Activated B cell treated with CpG ODN at 0.5 μM for 24 hours (primary cell): ENCODE measurements around the gene SFN. TPM values are rescaled to one million over a fixed set of nuclear protein-coding genes. Genes with fewer than 3 reads are reported as not detected.

Experiments
- ATAC-seq: fragments of 200-7000 bp; cut with Tn5 transposase; one replicate; pipeline ENCODE4 v1.10.0; 2021; ENCODE audit warnings: low read depth, mild to moderate bottlenecking, moderate library complexity
- CTCF ChIA-PET: fragments of 350-600 bp; sonication (Branson Sonifier 250); formaldehyde crosslinking; loops from one replicate; lab custom pipeline; 2021; ENCODE audit warnings: antibody characterized with exemption; lab: Charles Lee
- POLR2A ChIA-PET: fragments of 350-600 bp; sonication (Branson Sonifier 250); formaldehyde crosslinking; loops from one replicate; lab custom pipeline; 2021; ENCODE audit warnings: antibody characterized with exemption; lab: Charles Lee
- DNase-seq: peaks from one replicate; pipeline ENCODE4 v3.0.0; 2022
- H3K27ac Mint-ChIP-seq: one replicate; pipeline ENCODE4 v1.8.0; 2020; ENCODE audit warnings: mixed read lengths
- H3K27me3 Mint-ChIP-seq: one replicate; pipeline ENCODE4 v1.8.0; 2021; ENCODE audit warnings: mixed read lengths
- H3K36me3 Mint-ChIP-seq: one replicate; pipeline ENCODE4 v1.8.0; 2021; ENCODE audit warnings: low read depth, mixed read lengths
- H3K4me1 Mint-ChIP-seq: one replicate; pipeline ENCODE4 v1.8.0; 2021; ENCODE audit warnings: mixed read lengths
- H3K4me3 Mint-ChIP-seq: one replicate; pipeline ENCODE4 v1.8.0; 2020; ENCODE audit warnings: mild to moderate bottlenecking, mixed read lengths
- H3K9me3 Mint-ChIP-seq: one replicate; pipeline ENCODE4 v1.8.0; 2020; ENCODE audit warnings: mixed read lengths
- CTCF ChIP-seq: fragments of 200-600 bp; IDR thresholded peaks from one replicate; pipeline ENCODE4 v1.8.0; 2022; ENCODE audit warnings: antibody characterized with exemption, mild to moderate bottlenecking
- intact Hi-C: fragments of 100-400 bp; cut with micrococcal nuclease; formaldehyde crosslinking; loops from one replicate; pipeline ENCODE4 v1.15.1; 2024
- total RNA-seq: library from RNA; stranded (reverse); gene quantifications from 2 replicates; pipeline ENCODE4 v1.2.3, GENCODE V29; 2022

Gene SFN
- total RNA-seq, 1 donor from 2014 or later: 0.29 TPM

GRCh38 chr1:26822737-26823395 is 40.1 kb upstream of the SFN start:
- POLR2A ChIA-PET: interaction anchor here (0.7 to 1.5 kb wide), 3 partner anchors 11 to 130 kb away, joined by 3 to 12 read pairs (median 3); no protein-coding TSS in a partner anchor
- Mint-ChIP-seq H3K9me3 (no peaks in the 10 kb centered on the region), H3K27ac (no peak overlapping the region), H3K36me3 (peaks cover 2% of the 10 kb centered on the region), H3K4me1 (peaks cover 41% of the 10 kb centered on the region), H3K4me3 (no peak overlapping the region), H3K27me3 (no peaks in the 10 kb centered on the region)
- TF ChIP-seq CTCF: no peak
- ATAC-seq (no peak), DNase-seq (no peak)
- CTCF ChIA-PET: interaction anchor here (1.5 kb wide), 1 partner anchor 11 kb away, joined by 6 read pairs; no protein-coding TSS in a partner anchor
- intact Hi-C loops: no loop called here

- H3K36me3 Mint-ChIP-seq: peaks cover 8% of the 10 kb centered on the region
- POLR2A ChIA-PET: no interaction called here
- DNase-seq (no peak), ATAC-seq (no peak)
- H3K27me3 Mint-ChIP-seq: no peaks in the 10 kb centered on the region
- CTCF ChIA-PET: interaction anchor here (1.1 to 1.8 kb wide), 2 partner anchors 15 to 34 kb away, joined by 4 to 5 read pairs; no protein-coding TSS in a partner anchor
- no peaks in the 10 kb centered on the region for H3K9me3 Mint-ChIP-seq
- intact Hi-C loops: no loop called here
- no peak overlapping the region for H3K4me3 Mint-ChIP-seq
- H3K4me1 Mint-ChIP-seq: peaks cover 57% of the 10 kb centered on the region
- no peak overlapping the region for H3K27ac Mint-ChIP-seq
- TF ChIP-seq CTCF: no peak
These were observed 38.2 kb upstream of the SFN start for GRCh38 chr1:26824731-26825130.

GRCh38 chr1:26826261-26827105 is 36.5 kb upstream of the SFN start, which contains the start of gene ZDHHC18:
TSS of gene ZDHHC18 (plus strand) at chr1:26826688. CDS start at chr1:26826805, 117 bp downstream.
- peak within 1 kb of the TSS; percentile 80 for H3K27ac Mint-ChIP-seq
- intact Hi-C loops: no loop called here
- H3K4me3 Mint-ChIP-seq: peak within 1 kb of the TSS; percentile 90
- ChIA-PET CTCF (interaction anchor here (0.6 to 1.8 kb wide), 5 partner anchors 17 to 225 kb away, joined by 3 to 4 read pairs (median 3); no protein-coding TSS in a partner anchor), POLR2A (interaction anchor here (0.6 to 1.0 kb wide), 4 partner anchors 38 to 134 kb away, joined by 3 to 4 read pairs (median 3); no protein-coding TSS in a partner anchor)
- ATAC-seq (peak; percentile 92), DNase-seq (peak; percentile 79)
- TF ChIP-seq CTCF: no peak
- H3K27me3 Mint-ChIP-seq: no peaks in the 10 kb centered on the region
- H3K9me3 Mint-ChIP-seq: no peaks in the 10 kb centered on the region
- H3K36me3 Mint-ChIP-seq: peaks cover 13% of the 10 kb centered on the region
- peaks cover 49% of the 10 kb centered on the region for H3K4me1 Mint-ChIP-seq

GRCh38 chr1:26827106-26827604 is 35.8 kb upstream of the SFN start:
- POLR2A ChIA-PET: interaction anchor here (1.0 kb wide), 1 partner anchor 38 kb away, joined by 3 read pairs; no protein-coding TSS in a partner anchor
- no peaks in the 10 kb centered on the region for H3K27me3 Mint-ChIP-seq
- peaks cover 52% of the 10 kb centered on the region for H3K4me1 Mint-ChIP-seq
- DNase-seq (no peak), ATAC-seq (no peak)
- H3K9me3 Mint-ChIP-seq: no peaks in the 10 kb centered on the region
- peak overlapping the region; percentile 80 for H3K27ac Mint-ChIP-seq
- intact Hi-C loops: no loop called here
- CTCF ChIA-PET: interaction anchor here (1.3 kb wide), 1 partner anchor 17 kb away, joined by 4 read pairs; no protein-coding TSS in a partner anchor
- no peak for TF ChIP-seq CTCF
- peaks cover 19% of the 10 kb centered on the region for H3K36me3 Mint-ChIP-seq
- H3K4me3 Mint-ChIP-seq: peak overlapping the region; percentile 86
